HG02981 (cell line): Measurements from ENCODE around the gene DRAXIN.

Experiments
- ATAC-seq: cut with Tn5 transposase; IDR thresholded peaks from one replicate; pipeline ENCODE4 v1.9.1; 2021; ENCODE audit warnings: mild to moderate bottlenecking, moderate library complexity; ENCODE audit not compliant: unreplicated experiment

DRAXIN gene

GRCh38 chr1:11735854-11736745 lies 44.6 kb downstream of the DRAXIN start, which contains the start of gene AGTRAP:
Gene AGTRAP (plus strand): TSS chr1:11736136. CDS start chr1:11736209, 73 bp downstream.
- ATAC-seq: peak; percentile 59

GRCh38 chr1:11736746-11737639 lies 45.5 kb downstream of the DRAXIN start:
- ATAC-seq: peak; percentile 25

GRCh38 chr1:11738096-11738495 lies 46.6 kb downstream of the DRAXIN start:
- no peak for ATAC-seq

- ATAC-seq: no peak
Measured at GRCh38 chr1:11738783-11739182, 47.3 kb downstream of the DRAXIN start.

GRCh38 chr1:11740258-11741192 lies 49.0 kb downstream of the DRAXIN start:
- ATAC-seq: no peak

GRCh38 chr1:11741482-11741881 lies 50.0 kb downstream of the DRAXIN start:
- no peak for ATAC-seq

GRCh38 chr1:11741919-11742558 lies 50.5 kb downstream of the DRAXIN start:
- no peak for ATAC-seq

GRCh38 chr1:11744287-11744686 lies 52.8 kb downstream of the DRAXIN start:
- no peak for ATAC-seq

- ATAC-seq: no peak
Measured at GRCh38 chr1:11746092-11746491, 54.6 kb downstream of the DRAXIN start.

GRCh38 chr1:11746795-11747487 lies 55.4 kb downstream of the DRAXIN start:
- ATAC-seq: no peak

- no peak for ATAC-seq
Measured at GRCh38 chr1:11748294-11749202, 57.0 kb downstream of the DRAXIN start.

GRCh38 chr1:11749203-11749689 lies 57.7 kb downstream of the DRAXIN start:
- ATAC-seq: no peak

GRCh38 chr1:11749996-11750395 lies 58.5 kb downstream of the DRAXIN start:
- no peak for ATAC-seq

GRCh38 chr1:11751087-11751486 lies 59.6 kb downstream of the DRAXIN start:
- ATAC-seq: no peak

- no peak for ATAC-seq
Measured at GRCh38 chr1:11752359-11753088, 61.0 kb downstream of the DRAXIN start.

GRCh38 chr1:11753555-11754208 lies 62.2 kb downstream of the DRAXIN start:
- no peak for ATAC-seq

- ATAC-seq: no peak
Measured at GRCh38 chr1:11757047-11757446, 65.5 kb downstream of the DRAXIN start.
